Neural cell (in vitro differentiated cells): ENCODE data around the gene RHOBTB1.

Experiments used
- CTCF ChIP-seq: fragments of 450-650 bp; IDR thresholded peaks from 2 replicates; pipeline ENCODE4 v1.5.1; 2014; ENCODE audit warnings: antibody characterized with exemption, mild to moderate bottlenecking, moderate library complexity; ENCODE audit not compliant: poor library complexity, severe bottlenecking
- EZH2 ChIP-seq: fragments of 200-600, 300-800 bp; shearing (Covaris generic), sonication (generic); IDR thresholded peaks from 2 replicates; pipeline ENCODE4 v1.6.1; 2014; ENCODE audit warnings: antibody characterized with exemption, low read length, borderline replicate concordance, mild to moderate bottlenecking; ENCODE audit not compliant: insufficient read depth, poor library complexity, severe bottlenecking
- MXI1 ChIP-seq: fragments of 450-650 bp; conservative IDR thresholded peaks from 2 replicates; pipeline ENCODE4 v1.6.1; 2014; ENCODE audit warnings: antibody characterized with exemption, mild to moderate bottlenecking; ENCODE audit not compliant: poor library complexity, severe bottlenecking
- POLR2AphosphoS5 ChIP-seq: IDR thresholded peaks from 2 replicates; pipeline ENCODE4 v1.6.1; 2012
- SMC3 ChIP-seq: fragments of 450-650 bp; conservative IDR thresholded peaks from 2 replicates; pipeline ENCODE4 v1.6.1; 2014; ENCODE audit warnings: antibody characterized with exemption, mild to moderate bottlenecking, moderate library complexity; ENCODE audit not compliant: poor library complexity
- TAF1 ChIP-seq: IDR thresholded peaks from 2 replicates; pipeline ENCODE4 v1.6.1; 2012; ENCODE audit warnings: low read depth

DNA sequence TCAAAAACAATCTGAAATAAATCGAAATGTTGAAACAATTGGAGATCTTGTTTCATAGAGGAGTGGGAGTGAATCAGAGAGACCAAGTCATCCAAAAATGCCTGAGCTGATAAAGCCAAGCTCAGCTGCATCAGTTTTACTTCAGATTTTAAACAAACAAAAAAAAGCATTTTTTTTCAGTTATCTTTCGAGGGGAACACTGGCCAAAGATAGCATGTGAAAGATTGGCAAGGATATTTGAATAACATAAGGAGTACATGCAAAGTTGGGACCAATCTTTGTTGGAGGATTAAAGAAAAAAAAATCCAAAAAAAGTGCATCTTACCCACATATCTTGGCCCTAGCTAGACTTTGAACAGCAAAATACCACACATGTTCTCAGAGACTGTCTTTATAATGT is 47.2 kb downstream of the RHOBTB1 start:
- TF ChIP-seq CTCF, result no peak
- no peak for TF ChIP-seq TAF1
- TF ChIP-seq MXI1, result no peak
- TF ChIP-seq POLR2AphosphoS5, result no peak
- TF ChIP-seq EZH2, result no peak
- no peak for TF ChIP-seq SMC3
